Prostate gland (tissue), 2 donors: ENCODE measurements around the gene RCC1.

ENCODE experiments used
- POLR2AphosphoS5 ChIP-seq: sonication (generic); formaldehyde crosslinking; IDR thresholded peaks from one replicate; pipeline ENCODE4 v1.6.1; 2017; ENCODE audit warnings: antibody characterized with exemption
- TF ChIP-seq, protein P1 (sequence below), 4 experiments: fragments of 200-600 bp in 2 of 4; fragments of 450-650 bp in 2 of 4; sonication (generic) in 2 of 4; IDR thresholded peaks; 1 replicate in 3 of 4; 2 replicates in 1 of 4; pipeline ENCODE4 v1.5.1; 2016 to 2019; ENCODE audit warnings: antibody characterized with exemption in 4 of 4, mild to moderate bottlenecking in 2 of 4, moderate library complexity in 2 of 4

DNA sequence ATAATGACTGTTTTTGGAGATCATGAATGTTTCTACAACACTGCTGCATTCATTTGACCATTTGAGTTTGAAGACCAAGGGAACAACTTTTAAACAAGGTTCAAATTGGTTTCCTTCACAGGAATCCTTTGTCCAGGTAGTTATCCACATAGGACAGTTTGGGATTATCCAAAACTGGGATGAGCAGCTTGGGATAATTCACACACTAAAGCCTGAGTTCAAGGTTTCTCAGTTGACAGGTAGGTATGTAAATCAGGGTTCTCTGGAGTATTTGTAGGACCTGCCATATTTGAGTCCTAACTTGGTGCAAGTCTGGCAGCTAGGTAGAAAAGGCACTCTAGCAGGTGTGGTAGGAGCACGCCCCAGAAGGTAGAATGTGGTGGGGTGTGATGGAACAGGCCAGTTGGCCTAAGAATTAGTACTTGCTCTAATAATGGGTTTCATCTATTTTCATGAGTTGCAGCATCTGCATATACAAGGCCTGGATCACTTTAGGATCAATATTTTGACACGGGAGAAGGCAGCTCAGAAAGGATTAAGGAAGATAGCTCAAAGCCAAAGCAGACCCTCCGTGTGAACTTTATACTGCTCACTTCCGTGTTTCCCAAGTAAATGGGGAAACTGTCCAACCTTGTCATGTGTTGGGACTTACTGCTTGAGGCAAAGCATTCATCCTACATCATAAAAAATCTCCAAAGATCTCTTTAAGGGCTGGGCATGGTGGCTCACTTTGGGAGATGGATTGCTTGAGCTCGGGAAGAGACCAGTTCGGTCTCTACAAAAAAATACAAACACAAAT is 72.1 kb downstream of the RCC1 start:
- TF ChIP-seq, protein P1, sequence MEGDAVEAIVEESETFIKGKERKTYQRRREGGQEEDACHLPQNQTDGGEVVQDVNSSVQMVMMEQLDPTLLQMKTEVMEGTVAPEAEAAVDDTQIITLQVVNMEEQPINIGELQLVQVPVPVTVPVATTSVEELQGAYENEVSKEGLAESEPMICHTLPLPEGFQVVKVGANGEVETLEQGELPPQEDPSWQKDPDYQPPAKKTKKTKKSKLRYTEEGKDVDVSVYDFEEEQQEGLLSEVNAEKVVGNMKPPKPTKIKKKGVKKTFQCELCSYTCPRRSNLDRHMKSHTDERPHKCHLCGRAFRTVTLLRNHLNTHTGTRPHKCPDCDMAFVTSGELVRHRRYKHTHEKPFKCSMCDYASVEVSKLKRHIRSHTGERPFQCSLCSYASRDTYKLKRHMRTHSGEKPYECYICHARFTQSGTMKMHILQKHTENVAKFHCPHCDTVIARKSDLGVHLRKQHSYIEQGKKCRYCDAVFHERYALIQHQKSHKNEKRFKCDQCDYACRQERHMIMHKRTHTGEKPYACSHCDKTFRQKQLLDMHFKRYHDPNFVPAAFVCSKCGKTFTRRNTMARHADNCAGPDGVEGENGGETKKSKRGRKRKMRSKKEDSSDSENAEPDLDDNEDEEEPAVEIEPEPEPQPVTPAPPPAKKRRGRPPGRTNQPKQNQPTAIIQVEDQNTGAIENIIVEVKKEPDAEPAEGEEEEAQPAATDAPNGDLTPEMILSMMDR (IDR thresholded peaks at IDR 0.05): no peak
- TF ChIP-seq POLR2AphosphoS5: no peak
